Thymus (tissue), 11 donors: ENCODE measurements around the gene C1RL. TPM values are rescaled to one million over a fixed set of nuclear protein-coding genes. Genes with fewer than 3 reads are reported as not detected.

Source experiments
- DNase-seq, 9 donors: peaks; one replicate each; pipeline ENCODE4 v3.0.0-alpha.2; 2013; ENCODE audit warnings: low spot score in 9 of 9, low read depth in 6 of 9, missing footprints in 1 of 9
- H3K27ac ChIP-seq, 2 donors: one replicate each; pipeline ENCODE4 v1.5.1; 2013; ENCODE audit warnings: control low read depth in 1 of 2, low read depth in 1 of 2, low read length in 1 of 2, mild to moderate bottlenecking in 1 of 2, moderate library complexity in 1 of 2
- H3K27me3 ChIP-seq, 2 donors: one replicate each; pipeline ENCODE4 v1.5.1; 2013; ENCODE audit warnings: low read length in 1 of 2; ENCODE audit not compliant: control insufficient read depth in 2 of 2, insufficient read depth in 1 of 2
- H3K36me3 ChIP-seq, 2 donors: one replicate each; pipeline ENCODE4 v1.5.1; 2013; ENCODE audit warnings: low read length in 1 of 2, mild to moderate bottlenecking in 1 of 2, moderate library complexity in 1 of 2; ENCODE audit not compliant: control insufficient read depth in 2 of 2, insufficient read depth in 2 of 2
- H3K4me1 ChIP-seq, 2 donors: one replicate each; pipeline ENCODE4 v1.5.1; 2013; ENCODE audit warnings: low read length in 2 of 2; ENCODE audit not compliant: control insufficient read depth in 2 of 2, insufficient read depth in 2 of 2
- H3K4me3 ChIP-seq, 2 donors: one replicate each; pipeline ENCODE4 v1.5.1; 2013; ENCODE audit warnings: low read length in 2 of 2, control low read depth in 1 of 2, mild to moderate bottlenecking in 1 of 2
- H3K9me3 ChIP-seq, 2 donors: one replicate each; pipeline ENCODE4 v1.5.1; 2013; ENCODE audit warnings: low read length in 1 of 2, mild to moderate bottlenecking in 1 of 2; ENCODE audit not compliant: control insufficient read depth in 2 of 2, insufficient read depth in 1 of 2
- WGBS: extraction: QIAGEN DNeasy Blood & Tissue Kit; methylation state at CpG from one replicate; pipeline ENCODE4 v1.1.7; 2013; 5-methylcytosine and 5-hydroxymethylcytosine counted together
- polyA plus RNA-seq: library from polyadenylated mRNA; stranded (reverse); fragments of 200-250 nt; gene quantifications from one replicate; pipeline ENCODE4 v1.2.3, GENCODE V29; 2013
- total RNA-seq: library from RNA; stranded (reverse); fragments of 120-200 nt; gene quantifications from one replicate; pipeline ENCODE4 v1.2.4, GENCODE V29; 2013
- donor health status: healthy.

The C1RL gene
- total and polyA plus RNA-seq, 2 donors, result 17.4 to 54.8 TPM

DNA sequence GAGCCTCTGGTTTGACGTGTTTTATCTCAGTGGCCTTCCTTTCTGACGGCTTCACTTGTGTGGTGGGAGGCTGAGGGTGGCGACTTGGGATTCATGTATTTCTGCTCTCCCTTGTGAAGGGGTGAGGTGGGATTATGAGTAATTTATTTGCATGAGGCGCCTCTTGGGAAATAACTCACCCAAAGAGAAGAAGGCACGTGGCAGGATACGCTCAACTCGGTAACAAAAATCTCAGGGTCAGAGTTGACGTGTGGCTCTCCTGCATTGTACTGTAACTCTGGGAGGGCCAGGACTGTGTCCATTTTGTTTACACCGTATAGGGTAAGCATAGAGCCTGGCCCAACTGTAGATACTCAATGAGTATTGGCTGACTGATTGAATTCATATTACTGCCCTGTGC, 63.1 kb downstream of the C1RL start:
- Histone ChIP-seq H3K4me3 (no peak overlapping the region), H3K27ac (no peak overlapping the region), H3K9me3 (no peaks in the 10 kb centered on the region), H3K4me1 (peaks cover 0 to 8% of the 10 kb centered on the region in 2 donors), H3K36me3 (no peaks in the 10 kb centered on the region), H3K27me3 (no peaks in the 10 kb centered on the region)
- 98% methylated on average over 9 of the region's 9 CpGs for WGBS
- no peak for DNase-seq

Other genes starting within 250 kb of the C1RL start
- gene TPI1, start 241.7 kb downstream of the C1RL start, total RNA-seq, result 628 TPM
- 282 TPM for gene TPI1, start 241.7 kb downstream of the C1RL start, polyA plus RNA-seq
- 10.7 TPM for gene SPSB2, start 235.9 kb downstream of the C1RL start, total RNA-seq
- 14.9 TPM for gene SPSB2, start 235.9 kb downstream of the C1RL start, polyA plus RNA-seq
- 6.2 TPM for gene LRRC23, start 204.4 kb downstream of the C1RL start, total RNA-seq
- 11.5 TPM for gene LRRC23, start 204.4 kb downstream of the C1RL start, polyA plus RNA-seq
- gene ENO2, start 194.6 kb downstream of the C1RL start, total RNA-seq, result 12.1 TPM
- gene ENO2, start 194.6 kb downstream of the C1RL start, polyA plus RNA-seq, result 29.3 TPM
- gene ATN1, start 181.3 kb downstream of the C1RL start, total RNA-seq, result 1.6 TPM
- 30.3 TPM for gene ATN1, start 181.3 kb downstream of the C1RL start, polyA plus RNA-seq
- not detected for gene RNU7-1, start 165.4 kb downstream of the C1RL start, total RNA-seq
- gene RNU7-1, start 165.4 kb downstream of the C1RL start, polyA plus RNA-seq, result not detected
- gene C12orf57, start 165.2 kb downstream of the C1RL start, total RNA-seq, result 446 TPM
- gene C12orf57, start 165.2 kb downstream of the C1RL start, polyA plus RNA-seq, result 421 TPM
- gene PTPN6, start 157.9 kb downstream of the C1RL start, total RNA-seq, result 147 TPM
- 213 TPM for gene PTPN6, start 157.9 kb downstream of the C1RL start, polyA plus RNA-seq
- 288 TPM for gene PHB2, start 138.6 kb downstream of the C1RL start, total RNA-seq
- 149 TPM for gene PHB2, start 138.6 kb downstream of the C1RL start, polyA plus RNA-seq
- 56.2 TPM for gene EMG1, start 138.3 kb downstream of the C1RL start, total RNA-seq
- gene EMG1, start 138.3 kb downstream of the C1RL start, polyA plus RNA-seq, result 27.6 TPM
- gene LPCAT3, start 90.7 kb downstream of the C1RL start, total RNA-seq, result 16.1 TPM
- gene LPCAT3, start 90.7 kb downstream of the C1RL start, polyA plus RNA-seq, result 28.2 TPM
- 74.2 TPM for gene C1S, start 48.5 kb downstream of the C1RL start, total RNA-seq
- gene C1S, start 48.5 kb downstream of the C1RL start, polyA plus RNA-seq, result 196 TPM
- 51.5 TPM for gene C1R, start 16.8 kb downstream of the C1RL start, total RNA-seq
- 149 TPM for gene C1R, start 16.8 kb downstream of the C1RL start, polyA plus RNA-seq
- 19.4 TPM for gene RBP5, start 19.7 kb upstream of the C1RL start, total RNA-seq
- 12.0 TPM for gene RBP5, start 19.7 kb upstream of the C1RL start, polyA plus RNA-seq
- gene CLSTN3, start 21.2 kb upstream of the C1RL start, total RNA-seq, result 16.5 TPM
- gene CLSTN3, start 21.2 kb upstream of the C1RL start, polyA plus RNA-seq, result 25.3 TPM
- 40.8 TPM for gene PEX5, start 80.5 kb upstream of the C1RL start, total RNA-seq
- gene PEX5, start 80.5 kb upstream of the C1RL start, polyA plus RNA-seq, result 31.6 TPM
- gene ACSM4, start 194.9 kb upstream of the C1RL start, total RNA-seq, result not detected
- not detected for gene ACSM4, start 194.9 kb upstream of the C1RL start, polyA plus RNA-seq